HCT116 (cell line): ENCODE measurements around the gene FGF14. TPM values are rescaled to one million over a fixed set of nuclear protein-coding genes. Genes with fewer than 3 reads are reported as not detected.

Source experiments
- ATAC-seq: fragments of 200-7000 bp; cut with Tn5 transposase; 2 replicates; pipeline ENCODE4 v1.9.1; 2020; ENCODE audit warnings: mild to moderate bottlenecking, moderate library complexity
- BruUV-seq: library from RNA; stranded (reverse); fragments of 400-500 nt; replicated peaks from 2 replicates; lab custom pipeline; 2021; lab: Mats Ljungman, UMichigan
- CTCF ChIA-PET: fragments of 300-600 bp; sonication (Branson Sonifier 250); formaldehyde crosslinking; loops from one replicate; lab custom pipeline; 2021; ENCODE audit warnings: antibody characterized with exemption; lab: Charles Lee
- POLR2A ChIA-PET: fragments of 300-600, 350-600 bp; sonication (Branson Sonifier 250); formaldehyde crosslinking; loops from one replicate; lab custom pipeline; 2021; ENCODE audit warnings: antibody characterized with exemption; lab: Charles Lee
- RAD21 ChIA-PET, 2 experiments: fragments of 300-600 bp; sonication (Branson Sonifier 250); formaldehyde crosslinking; loops; one replicate each; lab custom pipeline; 2023; ENCODE audit warnings: low total read pairs in 2 of 2; ENCODE audit not compliant: uncharacterized antibody in 2 of 2, unreplicated experiment in 2 of 2, low non-redundant PET in 1 of 2; lab: Charles Lee
- DNase-seq: peaks from one replicate; pipeline ENCODE4 v3.0.0-alpha.2; 2010; ENCODE audit warnings: low read depth, low spot score
- H2AFZ ChIP-seq: fragments of 200-600 bp; shearing (Covaris generic), sonication (generic); 2 replicates; pipeline ENCODE4 v1.6.1; 2017; ENCODE audit warnings: low read depth, mixed run types, mixed read lengths, antibody characterized with exemption, low read length; ENCODE audit not compliant: poor library complexity, severe bottlenecking
- H3K27ac ChIP-seq: 2 replicates; pipeline ENCODE4 v1.5.1; 2012; ENCODE audit warnings: low read depth, low read length
- H3K27me3 ChIP-seq: fragments of 200-600 bp; sonication (generic); 2 replicates; pipeline ENCODE4 v1.6.1; 2016; ENCODE audit warnings: mixed run types, low read length, mixed read lengths; ENCODE audit not compliant: insufficient read depth
- H3K36me3 ChIP-seq, 2 experiments: fragments of 200-500 bp in 1 of 2; fragments of 200-600 bp in 1 of 2; sonication (Bioruptor generic) in 1 of 2; sonication (generic) in 1 of 2; 2 replicates each; pipeline versions ENCODE4 v1.5.1 to v1.6.1; 2014 to 2016; ENCODE audit warnings: low read length in 2 of 2, inconsistent platforms in 1 of 2, mixed read lengths in 1 of 2, mixed run types in 1 of 2; ENCODE audit not compliant: insufficient read depth in 2 of 2, control insufficient read depth in 1 of 2
- H3K4me1 ChIP-seq, 2 experiments: fragments of 200-600 bp in 1 of 2; sonication (generic) in 1 of 2; 2 replicates each; pipeline versions ENCODE4 v1.5.1 to v1.6.1; 2012 to 2017; ENCODE audit warnings: low read length in 2 of 2, inconsistent platforms in 1 of 2, mild to moderate bottlenecking in 1 of 2, mixed read lengths in 1 of 2, mixed run types in 1 of 2, moderate library complexity in 1 of 2; ENCODE audit not compliant: insufficient read depth in 2 of 2, control insufficient read depth in 1 of 2
- H3K4me2 ChIP-seq: fragments of 200-600 bp; sonication (generic); 2 replicates; pipeline ENCODE4 v1.6.1; 2017; ENCODE audit warnings: mixed run types, low read length, mixed read lengths
- H3K4me3 ChIP-seq, 2 experiments: fragments of 200-600 bp in 1 of 2; sonication (generic) in 1 of 2; replicated peaks in 1 of 2; 2 replicates each; pipeline ENCODE4 v1.5.1; 2011 to 2016; ENCODE audit warnings: low read length in 2 of 2, control low read depth in 1 of 2, low read depth in 1 of 2, mild to moderate bottlenecking in 1 of 2, mixed read lengths in 1 of 2, mixed run types in 1 of 2
- H3K79me2 ChIP-seq: fragments of 200-600 bp; sonication (generic); 2 replicates; pipeline ENCODE4 v1.6.1; 2017; ENCODE audit warnings: mild to moderate bottlenecking, mixed run types, low read length, moderate library complexity, mixed read lengths; ENCODE audit not compliant: insufficient read depth
- H3K9ac ChIP-seq: fragments of 200-600 bp; sonication (generic); 2 replicates; pipeline ENCODE4 v1.6.1; 2016; ENCODE audit warnings: low read length, mixed read lengths
- H3K9me2 ChIP-seq: fragments of 200-600 bp; sonication (generic), shearing (Covaris generic); 2 replicates; pipeline ENCODE4 v1.6.1; 2017; ENCODE audit warnings: mixed run types, mild to moderate bottlenecking, moderate library complexity; ENCODE audit not compliant: insufficient read depth
- H3K9me3 ChIP-seq, 2 experiments: fragments of 200-500 bp in 1 of 2; fragments of 200-600 bp in 1 of 2; sonication (Bioruptor generic) in 1 of 2; sonication (generic) in 1 of 2; 2 replicates each; pipeline ENCODE4 v1.6.1; 2014 to 2017; ENCODE audit warnings: low read length in 2 of 2, mixed read lengths in 2 of 2, inconsistent platforms in 1 of 2, low read depth in 1 of 2, mild to moderate bottlenecking in 1 of 2, mixed run types in 1 of 2, moderate library complexity in 1 of 2; ENCODE audit not compliant: control insufficient read depth in 1 of 2, insufficient read depth in 1 of 2
- H4K20me1 ChIP-seq: fragments of 200-600 bp; sonication (generic), shearing (Covaris generic); 2 replicates; pipeline ENCODE4 v1.6.1; 2017; ENCODE audit warnings: mixed run types, mild to moderate bottlenecking, moderate library complexity; ENCODE audit not compliant: insufficient read depth
- CBX3 ChIP-seq: IDR thresholded peaks from 2 replicates; pipeline ENCODE4 v1.6.1; 2012; ENCODE audit warnings: low read depth
- CEBPB ChIP-seq: IDR thresholded peaks from 2 replicates; pipeline ENCODE4 v1.6.1; 2012; ENCODE audit warnings: low read depth
- ELF1 ChIP-seq: IDR thresholded peaks from 2 replicates; pipeline ENCODE4 v1.6.1; 2012; ENCODE audit warnings: low read depth, borderline replicate concordance
- EZH2phosphoT487 ChIP-seq: fragments of 200-600 bp; IDR thresholded peaks from 2 replicates; pipeline ENCODE4 v1.6.1; 2018; ENCODE audit warnings: antibody characterized with exemption, borderline replicate concordance
- JUND ChIP-seq: IDR thresholded peaks from 2 replicates; pipeline ENCODE4 v1.6.1; 2012
- SP1 ChIP-seq: IDR thresholded peaks from 2 replicates; pipeline ENCODE4 v1.6.1; 2012; ENCODE audit warnings: low read depth
- TCF7L2 ChIP-seq: IDR thresholded peaks from 2 replicates; pipeline ENCODE4 v1.7.0; 2011; ENCODE audit warnings: borderline replicate concordance, inconsistent platforms; ENCODE audit not compliant: insufficient read depth, insufficient read length; ENCODE audit errors: extremely low read depth
- YY1 ChIP-seq: IDR thresholded peaks from 2 replicates; pipeline ENCODE4 v1.6.1; 2011; ENCODE audit warnings: low read length, low read depth, moderate library complexity, mild to moderate bottlenecking; ENCODE audit not compliant: insufficient replicate concordance; ENCODE audit errors: extremely low read depth
- ZBTB33 ChIP-seq: IDR thresholded peaks from 2 replicates; pipeline ENCODE4 v1.6.1; 2011; ENCODE audit warnings: mild to moderate bottlenecking, low read length, moderate library complexity; ENCODE audit not compliant: insufficient replicate concordance; ENCODE audit errors: extremely low read depth
- ZNF274 ChIP-seq: fragments of 200-500 bp; sonication (Bioruptor generic); IDR thresholded peaks from 2 replicates; pipeline ENCODE4 v1.6.1; 2014; ENCODE audit warnings: mild to moderate bottlenecking, low read depth, low read length, inconsistent platforms
- intact Hi-C: fragments of 100-400 bp; cut with micrococcal nuclease; formaldehyde crosslinking; loops from 2 replicates; pipeline ENCODE4 v1.10.0; 2022
- total RNA-seq: library from RNA; stranded (reverse); gene quantifications from one replicate; pipeline ENCODE4 v1.2.1, GENCODE V29; 2021; ENCODE audit not compliant: unreplicated experiment

Gene FGF14
- total RNA-seq, 1 experiment from 2014 or later, result not detected

- TF ChIP-seq JUND, result no peak
- no peak for TF ChIP-seq ELF1
Measured at GRCh38 chr13:101930331-101930730, 471.5 kb downstream of the FGF14 start (continued).

- POLR2A ChIA-PET, result no interaction called here
- Histone ChIP-seq H3K9me2 (no peaks in the 10 kb centered on the region), H3K27me3 (no peaks in the 10 kb centered on the region), H2AFZ (no peak overlapping the region), H3K4me1 (no peaks in the 10 kb centered on the region), H3K9me3 (peaks cover 0 to 13% of the 10 kb centered on the region in 2 experiments; a peak in 1 of 4 replicates), H3K79me2 (no peaks in the 10 kb centered on the region), H3K4me3 (no peak overlapping the region), H3K36me3 (no peaks in the 10 kb centered on the region), H3K27ac (no peak overlapping the region), H3K4me2 (no peak overlapping the region), H3K9ac (no peak overlapping the region), H4K20me1 (no peaks in the 10 kb centered on the region)
- no peak for ATAC-seq
- intact Hi-C loops, result no loop called here
- RAD21 ChIA-PET, result no interaction called here
- DNase-seq, result no peak
- BruUV-seq, result no TSS peak
- CTCF ChIA-PET, result no interaction called here
- TF ChIP-seq JUND, result no peak
- no peak for TF ChIP-seq CBX3
- TF ChIP-seq EZH2phosphoT487, result no peak
- TF ChIP-seq ZNF274, result no peak
- TF ChIP-seq TCF7L2, result no peak
- TF ChIP-seq YY1, result no peak
- TF ChIP-seq CEBPB, result no peak
- no peak for TF ChIP-seq ZBTB33
- no peak for TF ChIP-seq SP1
Measured at GRCh38 chr13:101925731-101926130, 476.1 kb downstream of the FGF14 start.
